GM18873 (cell line): Measurements from ENCODE around the gene ZNF683.
"Not testable (repeated sequence)": the region's sequence is repeated elsewhere in the genome, so short reads cannot be mapped to it uniquely, and the experiment has no call there.

Source experiments
- ATAC-seq: cut with Tn5 transposase; IDR thresholded peaks from one replicate; pipeline ENCODE4 v1.9.1; 2021; ENCODE audit warnings: mild to moderate bottlenecking, moderate library complexity, moderate number of reproducible peaks; ENCODE audit not compliant: unreplicated experiment, low FRiP score

The ZNF683 gene

GRCh38 chr1:26340047-26340481 lies 32.5 kb downstream of the ZNF683 start:
- ATAC-seq = no peak

DNA sequence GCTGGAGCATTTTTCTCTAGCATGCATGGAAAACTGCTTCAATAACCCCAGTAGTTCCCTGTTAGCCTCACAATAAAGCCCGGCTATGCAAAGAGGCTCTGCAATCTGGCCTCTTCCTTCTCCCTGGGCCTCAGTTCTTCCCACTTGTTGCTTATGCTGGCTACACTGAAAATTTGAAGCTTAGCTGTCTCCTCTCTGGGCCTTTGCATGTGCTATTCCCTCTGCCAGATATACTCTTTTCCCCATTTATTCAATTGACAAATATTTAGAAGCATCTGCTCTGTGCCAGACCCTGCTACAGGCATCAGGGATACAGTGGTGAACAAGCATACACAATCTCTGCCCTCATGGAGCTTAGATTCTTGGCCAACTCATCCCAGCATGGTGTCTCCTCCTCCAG lies 33.9 kb downstream of the ZNF683 start:
- ATAC-seq = no peak

- no peak for ATAC-seq
Measured at GRCh38 chr1:26337625-26338024, 34.9 kb downstream of the ZNF683 start.

DNA sequence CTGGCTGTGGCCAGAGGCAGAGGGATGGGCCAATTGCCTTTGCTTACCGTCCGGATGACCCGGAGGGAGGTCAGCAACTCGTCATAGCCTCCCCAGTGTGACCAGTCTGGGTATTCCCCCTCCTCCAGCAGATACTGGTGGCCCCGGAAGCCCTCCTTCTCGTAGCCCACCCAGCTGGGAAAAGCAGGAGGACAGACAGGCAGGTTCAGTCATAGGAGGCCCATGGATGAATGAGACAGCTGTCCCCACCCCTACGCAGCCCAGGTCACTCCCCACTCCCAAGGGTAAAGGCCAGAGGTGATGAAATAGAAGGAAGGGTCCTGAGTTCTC lies 35.4 kb downstream of the ZNF683 start:
- no peak for ATAC-seq

GRCh38 chr1:26336477-26337205 lies 35.9 kb downstream of the ZNF683 start:
- no peak for ATAC-seq

DNA sequence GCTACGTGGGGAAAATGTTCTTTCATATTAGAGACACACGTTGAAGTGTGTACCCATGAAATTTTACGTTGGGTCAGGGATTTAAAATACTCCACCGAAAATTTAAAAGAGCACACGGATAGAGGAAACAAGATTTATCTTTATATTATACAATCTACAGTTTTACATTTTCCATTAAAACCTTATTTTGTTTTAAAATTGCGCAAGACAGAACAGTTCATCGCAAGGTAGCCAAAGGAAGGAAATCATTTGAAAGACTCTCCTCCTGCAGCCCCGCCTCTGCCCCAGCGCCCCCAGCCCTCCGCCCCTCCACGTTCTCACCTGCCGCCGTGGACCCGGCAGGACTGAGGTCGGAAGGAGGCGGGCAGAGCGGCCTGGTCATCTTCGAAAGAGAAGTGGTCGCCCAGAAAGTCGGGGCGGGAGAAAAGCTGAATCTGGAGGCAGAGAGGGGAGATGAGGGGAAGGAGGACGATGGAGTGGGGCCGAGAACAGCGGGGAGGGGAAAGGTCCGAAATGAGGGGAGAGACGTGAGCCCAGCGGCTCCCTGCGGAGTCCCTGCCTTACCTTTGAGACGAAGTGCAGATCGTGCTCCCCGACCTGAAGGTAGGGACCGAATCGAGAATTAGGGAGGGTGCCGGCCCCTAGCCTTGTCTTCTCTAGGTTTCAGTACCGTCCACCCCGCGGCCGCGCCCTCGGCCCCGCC lies 36.6 kb downstream of the ZNF683 start:
- ATAC-seq = no peak

GRCh38 chr1:26333312-26333711 lies 39.2 kb downstream of the ZNF683 start:
- ATAC-seq = not testable (repeated sequence)

DNA sequence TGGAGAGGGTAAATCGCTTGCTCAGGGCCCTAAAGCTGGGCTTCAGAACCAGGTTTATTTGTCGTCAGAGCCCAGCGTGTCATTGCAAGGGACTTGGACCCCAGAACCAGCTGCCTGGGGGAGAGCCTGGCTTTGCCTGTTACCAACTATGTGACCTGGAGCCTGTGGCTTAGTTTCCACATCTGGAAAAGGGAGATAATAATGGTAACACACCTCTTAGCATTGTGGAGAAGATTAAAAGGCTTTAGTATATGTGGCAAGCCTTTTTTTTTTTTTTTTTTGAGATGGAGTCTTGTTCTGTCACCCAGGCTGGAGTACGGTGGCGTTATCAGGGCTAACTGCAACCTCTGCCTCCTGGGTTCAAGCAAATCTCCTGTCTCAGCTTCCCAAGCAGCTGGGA lies 42.3 kb downstream of the ZNF683 start:
- ATAC-seq = no peak

DNA sequence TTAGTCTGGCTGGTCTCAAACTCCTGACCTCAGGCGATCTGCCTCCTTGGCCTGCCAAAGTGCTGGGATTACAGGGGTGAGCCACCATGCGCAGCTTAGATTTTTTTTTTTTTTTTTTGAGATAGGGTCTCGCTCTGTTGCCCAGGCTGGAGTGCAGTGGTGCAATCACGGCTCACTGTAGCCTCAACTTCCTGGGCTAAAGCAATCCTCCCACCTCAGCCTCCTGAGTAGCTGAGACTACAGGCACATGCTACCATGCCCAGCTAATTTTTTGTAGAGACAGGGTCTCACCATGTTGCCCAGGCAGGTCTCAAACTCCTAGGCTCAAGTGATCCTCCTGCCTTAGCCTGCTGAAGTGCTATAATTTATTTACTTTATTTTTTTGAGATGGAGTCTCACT lies 43.2 kb downstream of the ZNF683 start:
- ATAC-seq = not testable (repeated sequence)

DNA sequence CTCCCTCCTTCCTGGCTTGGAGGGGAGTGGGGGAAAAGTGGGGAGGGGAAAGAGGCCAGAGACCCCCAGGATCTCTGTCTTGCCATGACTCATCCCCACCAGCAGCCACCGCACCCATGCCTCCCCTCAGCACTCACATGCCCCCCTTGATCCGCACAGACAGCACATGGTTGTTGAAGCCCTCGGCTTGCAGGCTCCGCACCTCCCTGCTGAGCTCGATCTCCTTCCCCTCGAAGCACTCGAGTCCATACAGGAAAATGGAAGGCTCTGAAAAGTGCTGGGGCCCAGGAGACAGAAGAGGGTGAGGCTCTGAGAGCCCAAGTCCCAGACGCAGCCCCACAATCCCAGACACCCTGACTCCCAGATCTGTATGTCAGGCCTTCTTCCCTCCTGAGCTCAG lies 44.0 kb downstream of the ZNF683 start:
- ATAC-seq = no peak

- no peak for ATAC-seq
Measured at GRCh38 chr1:26327956-26328362, 44.6 kb downstream of the ZNF683 start.

- no peak for ATAC-seq
Measured at GRCh38 chr1:26324550-26324949, 48.0 kb downstream of the ZNF683 start.

GRCh38 chr1:26323382-26323781 lies 49.2 kb downstream of the ZNF683 start:
- no peak for ATAC-seq

DNA sequence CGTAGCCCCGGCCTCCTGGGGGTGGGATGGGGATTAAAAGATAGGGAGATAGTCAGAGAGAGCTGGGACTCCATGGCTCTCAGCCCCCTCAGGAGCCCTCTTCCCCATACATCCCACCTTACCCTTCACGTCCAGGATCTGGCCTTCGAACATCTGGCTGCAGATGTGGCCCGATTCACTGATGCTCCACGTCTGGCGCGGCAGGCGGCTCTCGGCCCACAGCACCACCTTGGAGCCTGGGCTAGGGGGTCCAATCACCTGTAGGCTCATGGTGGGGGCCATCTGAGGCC lies 50.6 kb downstream of the ZNF683 start:
- ATAC-seq = no peak

GRCh38 chr1:26321315-26322041 lies 51.1 kb downstream of the ZNF683 start:
- ATAC-seq = no peak

- ATAC-seq = no peak
Measured at GRCh38 chr1:26320896-26321295, 51.7 kb downstream of the ZNF683 start.

- no peak for ATAC-seq
Measured at GRCh38 chr1:26318338-26319064, 54.0 kb downstream of the ZNF683 start.

DNA sequence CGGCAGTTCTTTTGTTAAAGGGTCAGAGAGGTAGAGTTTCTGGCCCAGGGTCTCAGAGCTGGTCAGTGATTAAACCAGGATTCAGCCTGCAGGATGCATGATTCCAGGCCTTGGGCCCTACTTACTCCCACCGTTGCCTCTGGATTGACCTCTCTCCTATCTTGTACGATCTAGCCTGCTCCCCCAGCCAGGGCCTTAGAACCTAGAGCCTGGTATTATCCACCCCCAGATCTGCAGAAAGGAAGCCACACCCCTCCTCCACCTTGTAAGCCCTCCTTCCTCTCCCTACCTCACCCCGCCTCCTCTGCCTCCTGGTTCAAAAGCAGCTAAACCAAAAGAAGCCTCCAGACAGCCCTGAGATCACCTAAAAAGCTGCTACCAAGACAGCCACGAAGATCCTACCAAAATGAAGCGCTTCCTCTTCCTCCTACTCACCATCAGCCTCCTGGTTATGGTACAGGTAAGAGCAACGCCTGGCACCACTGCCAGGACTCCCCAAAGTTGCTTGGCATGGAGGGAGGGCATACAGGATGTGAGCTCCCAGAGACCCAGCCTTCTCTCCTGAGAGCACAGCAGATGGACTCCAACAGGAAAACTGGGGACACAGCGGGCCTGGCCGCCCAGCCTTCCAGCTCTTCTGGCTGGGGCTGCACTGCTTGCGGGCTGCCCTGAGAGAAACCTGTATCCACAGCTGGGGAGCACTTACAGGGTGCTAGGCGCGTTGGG lies 54.8 kb downstream of the ZNF683 start, which contains the start of gene CD52:
CD52 (plus strand) TSS at position 347 of the 726 bp plus-strand sequence; CDS start at position 407, 60 bp downstream.
- ATAC-seq = no peak

DNA sequence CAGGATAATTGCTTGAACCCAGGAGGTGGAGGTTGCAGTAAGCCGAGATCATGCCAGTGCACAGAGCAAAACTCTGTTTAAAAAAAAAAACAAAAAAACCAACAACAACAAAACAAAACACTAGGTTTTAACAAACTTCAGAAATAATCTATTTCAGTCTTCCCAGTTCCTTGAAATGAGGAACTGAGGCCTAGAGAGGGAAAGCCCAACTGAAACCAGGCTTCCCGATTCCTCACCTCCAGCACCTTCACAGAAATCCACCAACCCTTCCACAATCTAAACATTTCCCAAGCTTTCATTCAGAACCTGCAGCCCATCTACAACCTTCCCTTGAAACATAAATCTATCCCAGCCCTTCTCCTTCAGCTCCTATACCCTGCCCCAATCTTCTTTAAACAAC lies 55.4 kb downstream of the ZNF683 start:
- no peak for ATAC-seq
